ENCODE measurements around the gene CPNE1. TPM values are rescaled to one million over a fixed set of nuclear protein-coding genes. Genes with fewer than 3 reads are reported as not detected.
"Not testable (repeated sequence)": the region's sequence is repeated elsewhere in the genome, so short reads cannot be mapped to it uniquely, and the experiment has no call there.

The CPNE1 gene
- total RNA-seq, 2 donors from 2014 or later, result 69.1 to 84.1 TPM

DNA sequence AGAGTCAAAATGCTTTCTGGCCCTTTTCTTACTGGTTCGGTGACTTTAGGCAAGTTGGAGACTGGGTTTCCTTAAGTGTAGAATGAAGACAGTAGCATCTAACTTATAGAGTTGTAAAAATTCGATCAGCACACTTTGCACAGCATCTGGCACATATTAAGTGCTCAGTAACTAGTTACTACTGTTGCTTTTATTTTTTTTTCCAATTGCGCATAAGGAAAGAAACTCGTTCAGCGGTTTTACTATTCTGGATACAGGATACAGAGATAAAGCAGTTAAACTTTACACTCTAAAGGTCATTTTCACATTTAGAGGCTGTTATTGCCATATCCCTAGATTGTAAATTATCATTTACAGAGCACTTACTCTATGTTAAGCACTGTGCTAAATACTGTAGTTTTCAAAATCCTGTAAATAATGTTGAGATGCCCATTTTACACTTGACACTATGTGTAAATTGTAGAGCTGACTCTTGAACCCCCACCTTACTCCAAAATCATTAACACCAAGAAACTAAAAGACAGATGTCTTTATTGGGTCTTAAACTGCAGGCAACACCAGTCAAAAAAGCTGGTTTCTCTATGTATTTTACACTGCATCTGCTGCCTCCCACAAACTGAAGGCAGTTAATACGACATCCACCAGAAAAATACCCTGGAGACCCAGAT lies 35.4 kb upstream of the CPNE1 start:
- intact Hi-C loops (cut with DNase I), result loop anchor here (5.0 to 10.0 kb wide), 2 partner anchors 37 to 185 kb away; no protein-coding TSS in a partner anchor
- no peak for ATAC-seq

DNA sequence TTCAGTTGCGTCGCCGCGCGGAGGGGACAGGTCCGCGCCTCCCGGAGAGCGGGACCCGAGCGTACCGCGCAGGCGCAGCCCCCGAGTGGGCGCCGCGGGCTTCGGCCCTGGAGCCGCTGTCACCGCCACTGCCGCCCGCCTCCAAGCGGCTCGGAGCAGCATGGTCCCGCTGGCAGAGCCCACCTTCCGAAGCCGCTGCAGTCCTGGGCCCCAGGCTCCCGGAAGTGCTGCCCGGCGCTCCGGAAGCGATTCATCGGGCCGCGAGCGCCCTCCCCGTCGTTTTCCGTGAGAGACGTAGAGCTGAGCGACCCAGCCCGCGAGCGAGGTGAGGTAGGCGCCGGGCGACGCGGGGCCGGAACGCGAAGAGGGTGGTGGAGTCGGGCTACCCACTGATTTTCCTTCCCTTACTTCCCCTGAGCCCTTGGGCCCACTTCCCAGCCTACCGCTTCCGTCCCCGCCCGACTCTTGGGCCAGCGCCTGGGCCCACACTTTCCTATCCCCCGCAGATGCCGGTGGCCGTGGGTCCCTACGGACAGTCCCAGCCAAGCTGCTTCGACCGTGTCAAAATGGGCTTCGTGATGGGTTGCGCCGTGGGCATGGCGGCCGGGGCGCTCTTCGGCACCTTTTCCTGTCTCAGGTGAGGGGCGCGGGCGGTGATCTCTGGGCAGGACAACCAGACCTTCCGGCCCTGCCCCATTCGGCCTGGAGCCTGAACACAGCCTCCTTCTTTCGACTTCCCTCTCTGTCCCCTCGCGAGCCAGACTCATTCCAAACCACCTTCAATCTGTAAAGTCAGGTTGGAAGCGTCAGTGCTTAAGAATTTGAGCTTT lies 34.6 kb upstream of the CPNE1 start, which contains the start of the genes NFS1 and ROMO1:
TSS of gene NFS1 (minus strand) at position 226 of the 830 bp plus-strand sequence. CDS start at position 162, 64 bp downstream.
TSS of gene ROMO1 (plus strand) at position 279 of the 830 bp plus-strand sequence. CDS start at position 507, 228 bp downstream.
- intact Hi-C loops (cut with DNase I), result no loop called here
- DNase-seq, result peak; percentile 91
- peak; percentile 94 to 97 for ATAC-seq

More for the DNA sequence above, 35.4 kb upstream of the CPNE1 start:
- no peak for DNase-seq

DNA sequence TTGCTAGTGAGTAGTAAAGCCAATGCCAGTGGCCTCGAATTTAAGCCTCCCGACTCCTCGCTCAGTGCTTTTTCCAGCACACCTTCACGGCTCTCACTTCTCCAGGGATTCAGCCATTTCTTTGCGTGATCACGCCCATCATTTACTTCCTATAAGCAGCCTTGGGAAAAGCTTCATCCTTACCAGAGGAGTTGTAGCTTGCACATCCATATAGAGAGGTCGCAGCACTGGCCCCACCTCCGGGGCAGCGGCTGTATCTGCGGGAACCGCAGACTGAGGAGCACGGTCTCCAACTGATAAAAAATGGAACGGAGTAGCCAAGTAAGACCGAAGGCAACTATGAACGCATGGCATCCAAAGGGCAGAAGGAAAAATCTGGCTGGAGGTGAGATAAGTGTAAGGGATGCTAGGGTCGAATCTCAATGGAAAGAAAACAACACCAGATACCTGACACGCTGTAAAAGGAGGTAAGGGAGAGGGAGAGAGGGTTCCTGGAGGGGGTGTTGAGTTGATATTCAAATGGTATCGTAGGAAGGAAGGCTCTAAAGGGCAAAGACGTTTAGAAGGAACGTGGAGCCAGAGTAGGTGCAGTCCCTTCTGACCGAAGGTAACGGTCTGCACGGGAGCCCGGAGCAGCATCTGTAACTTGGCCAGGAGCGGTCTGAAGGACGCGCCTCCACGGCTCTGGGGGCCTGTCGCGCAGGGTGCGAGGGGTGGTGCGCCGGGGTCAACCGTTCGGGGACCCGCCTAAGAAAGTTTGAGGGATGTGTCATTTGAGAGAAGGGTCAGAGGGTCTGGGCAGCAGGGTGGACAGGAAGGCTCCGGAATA lies 33.8 kb upstream of the CPNE1 start:
- ATAC-seq (peak; percentile 42 to 53), DNase-seq (no peak)
- intact Hi-C loops (cut with DNase I), result no loop called here

DNA sequence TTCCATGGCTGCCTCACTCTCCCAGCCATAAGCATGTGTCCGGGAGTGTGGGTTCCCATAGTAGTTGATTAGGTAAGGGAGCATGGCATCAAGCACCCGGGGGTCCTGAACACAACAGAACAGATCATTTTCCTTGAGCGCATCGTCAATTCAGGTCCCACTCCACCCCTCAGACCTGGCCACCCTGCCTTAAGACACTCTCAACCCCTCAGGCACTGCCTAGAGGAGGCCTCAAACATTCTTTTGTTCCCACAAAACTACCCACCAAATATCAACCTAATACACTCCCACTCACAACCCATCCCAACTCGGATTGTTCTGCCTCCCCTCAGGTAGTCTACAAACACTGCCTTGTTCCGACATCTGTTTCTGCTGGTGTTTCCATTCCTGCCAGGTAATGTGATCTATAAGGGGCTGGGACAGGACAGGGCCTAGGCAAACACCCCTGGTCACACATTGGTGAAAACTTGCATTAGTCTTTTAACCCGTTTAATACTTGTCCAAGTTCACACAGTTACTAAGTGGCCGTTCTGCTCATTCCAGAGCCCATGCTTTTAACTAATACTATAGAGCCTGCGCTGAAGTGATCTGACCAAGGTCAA lies 33.1 kb upstream of the CPNE1 start:
- ATAC-seq (no peak), DNase-seq (no peak)
- intact Hi-C loops (cut with DNase I), result no loop called here

DNA sequence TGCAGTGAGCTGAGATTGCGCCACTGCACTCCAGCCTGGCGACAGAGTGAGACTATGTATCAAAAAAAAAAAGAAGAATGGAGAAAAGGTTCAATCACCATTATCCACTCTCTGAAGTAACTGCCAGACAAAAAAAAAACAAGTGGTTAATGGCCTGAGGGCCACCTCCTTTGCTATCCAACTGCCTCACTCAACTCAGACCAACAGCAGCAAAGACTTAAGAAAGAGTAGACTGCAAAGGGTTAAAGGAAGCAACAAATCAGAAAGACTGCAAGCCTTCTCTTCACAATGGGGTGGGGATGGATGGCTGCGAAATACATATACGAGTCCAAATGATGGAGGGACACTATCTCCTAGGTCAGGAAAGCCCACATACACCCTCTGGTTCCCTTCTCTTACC lies 31.3 kb upstream of the CPNE1 start:
- ATAC-seq, result no peak
- no peak for DNase-seq
- intact Hi-C loops (cut with DNase I), result no loop called here

DNA sequence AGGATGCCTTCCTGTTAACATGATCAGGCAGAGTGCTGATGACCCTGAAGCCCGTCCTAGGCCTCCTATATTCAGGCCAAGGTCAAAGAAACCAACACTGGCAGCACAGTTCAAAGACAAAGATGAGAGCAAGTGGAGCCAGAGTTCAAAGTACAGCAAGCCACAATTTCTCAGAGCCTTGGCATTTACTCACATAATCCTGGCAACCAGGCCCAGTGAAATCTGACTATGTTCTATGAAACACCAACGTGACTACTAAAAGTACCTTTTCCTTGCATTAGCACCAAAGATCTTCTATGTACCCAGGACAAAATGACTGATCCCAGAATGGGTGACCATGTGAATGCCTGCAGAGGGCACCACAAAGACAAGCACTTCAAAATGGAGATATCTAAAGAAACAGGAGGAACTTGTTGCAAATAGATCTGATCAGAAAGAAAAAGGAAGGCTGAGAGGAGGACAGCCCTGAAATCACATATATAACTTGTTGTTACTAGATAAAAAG lies 30.6 kb upstream of the CPNE1 start:
- ATAC-seq (no peak), DNase-seq (no peak)
- intact Hi-C loops (cut with DNase I), result no loop called here

DNA sequence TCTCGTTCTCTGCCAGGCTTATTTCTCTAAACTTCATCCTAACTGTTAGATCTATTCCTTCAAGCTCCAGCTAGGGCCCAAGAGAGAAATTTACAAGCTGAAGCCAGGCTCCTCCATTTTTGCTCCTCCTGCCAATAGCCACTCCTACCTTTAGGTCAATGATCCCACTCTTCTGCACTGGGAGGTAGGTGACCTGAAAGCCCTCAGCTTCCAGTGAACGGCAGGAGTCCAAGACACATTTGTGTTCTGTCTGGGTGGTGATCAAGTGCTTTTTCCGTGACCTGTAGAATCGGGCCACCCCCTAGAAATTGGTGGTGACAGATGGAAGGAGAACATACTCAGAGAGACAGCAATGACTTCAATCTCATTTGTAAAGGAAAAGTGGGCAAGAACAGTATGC lies 25.6 kb upstream of the CPNE1 start:
- DNase-seq (no peak), ATAC-seq (no peak)
- intact Hi-C loops (cut with DNase I), result no loop called here

DNA sequence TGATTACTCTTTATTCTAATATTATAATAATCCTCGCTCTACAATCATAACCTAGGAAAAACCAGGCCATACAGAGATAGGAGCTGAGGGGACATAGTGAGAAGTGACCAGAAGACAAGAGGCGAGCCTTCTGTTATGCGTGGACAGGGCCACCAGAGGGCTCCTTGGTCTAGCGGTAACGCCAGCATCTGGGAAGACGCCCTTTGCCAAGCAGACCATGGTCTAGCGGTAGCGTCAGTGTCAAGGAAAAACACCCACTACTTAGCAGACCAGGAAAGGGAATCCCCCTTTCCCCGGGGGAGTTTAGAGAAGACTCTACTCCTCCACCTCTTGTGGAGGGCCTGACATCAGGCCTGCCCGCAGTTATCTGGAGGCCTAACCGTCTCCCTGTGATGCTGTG lies 22.2 kb upstream of the CPNE1 start:
- ATAC-seq; intact Hi-C loops (cut with DNase I); DNase-seq: not testable (repeated sequence)

DNA sequence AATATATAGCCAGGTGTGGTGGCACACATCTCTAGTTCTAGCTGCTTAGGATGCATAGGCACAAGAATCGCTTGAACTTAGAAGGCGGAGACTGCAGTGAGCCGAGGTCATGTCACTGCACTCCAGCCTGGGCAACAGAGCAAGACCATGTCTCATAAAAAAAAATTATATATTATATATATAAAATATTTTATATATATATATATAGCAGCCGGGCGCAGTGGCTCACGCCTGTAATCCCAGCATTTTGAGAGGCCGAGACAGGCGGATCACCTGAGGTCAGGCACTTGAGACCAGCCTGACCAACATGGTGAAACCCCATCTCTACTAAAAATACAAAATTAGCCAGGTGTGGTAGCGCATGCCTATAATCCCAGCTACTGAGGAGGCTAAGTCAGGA lies 20.7 kb upstream of the CPNE1 start:
- intact Hi-C loops (cut with DNase I); ATAC-seq; DNase-seq: not testable (repeated sequence)

DNA sequence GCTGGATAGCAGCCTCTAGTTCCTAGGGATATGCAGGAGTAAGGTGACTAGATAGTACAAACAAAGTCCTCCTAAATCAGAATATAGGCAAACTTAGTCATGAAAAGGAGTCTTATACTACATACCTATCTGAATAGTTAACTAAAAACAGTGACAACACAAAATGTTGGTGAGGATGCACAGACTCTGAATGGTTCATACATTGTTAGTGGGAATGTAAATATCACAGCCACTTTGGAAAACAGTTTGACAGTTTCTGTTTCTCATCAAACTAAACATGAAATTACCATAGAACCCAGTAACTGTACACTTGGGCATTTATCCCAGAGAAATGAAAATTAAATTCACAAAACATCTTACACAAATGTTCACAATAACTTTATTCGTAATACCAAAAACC lies 17.3 kb upstream of the CPNE1 start:
- ATAC-seq (no peak), DNase-seq (no peak)
- intact Hi-C loops (cut with DNase I), result no loop called here

DNA sequence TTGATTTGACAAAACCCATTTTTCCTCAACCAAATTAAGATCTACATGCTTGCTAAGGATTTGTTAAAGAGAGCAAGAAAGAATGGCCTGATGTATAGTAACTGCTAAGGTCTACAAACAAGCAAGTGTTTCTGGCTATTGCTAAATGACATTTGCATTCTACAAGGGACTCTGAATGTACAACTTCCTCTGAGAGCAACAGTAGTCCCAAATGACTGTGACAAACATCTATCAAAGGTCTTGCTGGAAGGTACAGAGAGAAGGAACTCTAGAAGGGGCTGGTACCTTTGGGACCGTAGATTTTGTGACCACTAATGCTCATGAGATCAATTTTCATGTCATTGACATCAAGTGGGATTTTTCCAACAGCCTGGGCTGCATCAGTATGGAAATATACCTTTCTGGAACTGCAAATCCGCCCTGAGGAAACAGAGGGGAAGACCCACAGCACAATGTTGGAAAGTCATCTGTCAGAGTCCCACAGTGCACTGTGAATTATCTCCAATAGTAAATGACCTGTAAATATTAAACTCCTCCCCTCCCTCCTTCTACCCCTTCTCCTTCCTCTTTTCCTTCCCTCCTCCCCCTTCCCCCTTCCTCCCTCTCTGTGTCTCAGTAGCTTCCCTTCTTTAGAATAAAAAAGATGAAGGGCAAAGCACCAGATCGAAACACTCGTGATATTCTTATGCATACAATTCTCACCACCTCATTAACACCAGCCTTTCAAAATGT lies 15.9 kb upstream of the CPNE1 start:
- ATAC-seq (no peak), DNase-seq (no peak)
- intact Hi-C loops (cut with DNase I), result no loop called here

DNA sequence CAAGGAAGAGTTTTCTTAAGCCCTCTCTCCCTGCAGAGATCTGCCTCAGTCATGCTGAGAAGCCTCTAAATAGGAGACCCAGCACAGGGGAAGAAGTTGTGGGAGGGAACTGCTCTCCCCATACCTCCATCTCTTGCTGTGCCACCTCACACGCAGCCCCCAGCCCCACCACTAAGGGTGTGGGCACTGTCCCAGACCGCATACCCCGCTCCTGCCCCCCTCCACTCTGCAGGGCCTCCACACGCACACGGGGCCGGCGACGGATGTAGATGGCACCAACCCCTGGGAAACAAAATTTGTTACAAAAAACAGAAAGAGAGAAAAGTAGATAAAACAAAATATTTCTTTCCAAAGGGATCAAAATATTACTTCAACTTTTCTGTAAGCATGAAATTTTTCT lies 10.2 kb upstream of the CPNE1 start:
- intact Hi-C loops (cut with DNase I), result no loop called here
- DNase-seq, result no peak
- ATAC-seq, result no peak

DNA sequence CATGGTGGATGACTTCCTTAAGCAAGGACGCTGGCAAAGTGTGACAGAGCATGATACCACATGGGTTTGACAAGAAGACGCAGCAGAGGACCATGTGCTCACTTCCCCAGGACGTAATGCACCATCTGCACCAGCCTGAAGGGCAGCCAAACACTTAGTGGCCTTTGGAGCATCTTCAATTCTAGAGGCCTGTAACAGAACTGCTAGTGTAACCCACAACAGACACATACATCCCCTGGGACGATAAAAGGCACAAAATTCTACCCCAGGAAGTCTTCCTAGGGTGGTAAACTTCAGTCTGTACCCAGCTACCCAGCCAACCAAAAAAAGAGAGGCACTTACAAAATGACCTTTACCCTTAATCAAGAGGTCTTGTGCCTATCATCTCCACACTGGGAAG lies 9.2 kb upstream of the CPNE1 start:
- intact Hi-C loops (cut with DNase I), result no loop called here
- DNase-seq (no peak), ATAC-seq (no peak)

DNA sequence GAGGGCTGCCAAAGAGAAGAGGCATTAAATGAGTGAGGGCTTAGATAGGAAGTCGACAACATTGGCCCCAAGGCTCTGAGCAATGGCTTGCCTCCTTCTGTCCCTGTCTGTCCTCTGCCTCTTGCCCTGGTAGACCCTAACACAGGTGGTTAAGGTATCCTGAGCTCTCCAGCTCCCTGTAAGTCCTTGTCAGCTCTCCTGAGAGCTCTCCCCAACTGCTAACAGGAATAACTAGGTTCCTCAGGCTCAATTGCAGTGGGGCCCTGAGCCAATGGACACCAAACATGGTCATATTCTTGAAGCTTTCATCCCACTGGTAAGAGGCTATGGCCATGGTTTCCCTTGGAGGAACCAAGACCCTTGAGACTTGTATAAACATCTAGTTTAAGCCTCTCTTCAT lies 5.0 kb upstream of the CPNE1 start:
- no peak for DNase-seq
- ATAC-seq, result no peak
- intact Hi-C loops (cut with DNase I), result no loop called here

DNA sequence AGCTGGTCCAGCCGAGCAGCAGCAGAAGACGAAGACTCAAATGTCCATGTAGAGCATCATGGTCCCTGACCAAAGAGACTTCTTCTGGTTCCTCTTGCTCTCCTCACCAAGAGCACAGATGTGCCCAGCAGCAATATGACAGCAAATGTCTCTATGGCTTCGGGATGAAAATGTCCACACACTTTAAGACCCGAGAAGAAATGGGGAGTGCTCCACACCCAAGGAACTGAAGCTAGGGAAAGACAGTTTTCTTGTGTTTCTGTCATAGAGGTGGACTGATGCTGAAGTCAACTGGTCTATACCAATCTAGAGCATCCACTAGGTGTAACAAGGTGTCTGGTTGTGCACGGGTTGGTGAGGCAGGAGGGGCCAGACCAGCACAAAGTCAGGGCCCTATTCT lies 4.5 kb upstream of the CPNE1 start:
- DNase-seq (no peak), ATAC-seq (no peak)
- intact Hi-C loops (cut with DNase I), result no loop called here

DNA sequence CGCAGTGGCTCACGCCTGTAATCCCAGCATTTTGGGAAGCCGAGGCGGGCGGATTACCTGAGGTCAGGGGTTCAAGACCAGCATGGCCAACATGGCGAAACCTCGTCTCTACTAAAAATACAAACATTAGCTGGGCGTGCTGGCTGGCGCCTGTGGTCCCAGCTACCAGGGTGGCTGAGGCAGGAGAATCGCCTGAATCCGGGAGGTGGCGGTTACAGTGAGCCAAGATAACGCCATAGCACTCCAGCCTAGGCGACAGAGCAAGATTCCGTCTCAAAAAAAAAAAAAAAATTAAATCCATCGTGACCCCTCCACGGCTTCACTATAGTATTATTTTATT lies 1.2 kb upstream of the CPNE1 start:
- intact Hi-C loops (cut with DNase I), result no loop called here
- no peak for ATAC-seq

DNA sequence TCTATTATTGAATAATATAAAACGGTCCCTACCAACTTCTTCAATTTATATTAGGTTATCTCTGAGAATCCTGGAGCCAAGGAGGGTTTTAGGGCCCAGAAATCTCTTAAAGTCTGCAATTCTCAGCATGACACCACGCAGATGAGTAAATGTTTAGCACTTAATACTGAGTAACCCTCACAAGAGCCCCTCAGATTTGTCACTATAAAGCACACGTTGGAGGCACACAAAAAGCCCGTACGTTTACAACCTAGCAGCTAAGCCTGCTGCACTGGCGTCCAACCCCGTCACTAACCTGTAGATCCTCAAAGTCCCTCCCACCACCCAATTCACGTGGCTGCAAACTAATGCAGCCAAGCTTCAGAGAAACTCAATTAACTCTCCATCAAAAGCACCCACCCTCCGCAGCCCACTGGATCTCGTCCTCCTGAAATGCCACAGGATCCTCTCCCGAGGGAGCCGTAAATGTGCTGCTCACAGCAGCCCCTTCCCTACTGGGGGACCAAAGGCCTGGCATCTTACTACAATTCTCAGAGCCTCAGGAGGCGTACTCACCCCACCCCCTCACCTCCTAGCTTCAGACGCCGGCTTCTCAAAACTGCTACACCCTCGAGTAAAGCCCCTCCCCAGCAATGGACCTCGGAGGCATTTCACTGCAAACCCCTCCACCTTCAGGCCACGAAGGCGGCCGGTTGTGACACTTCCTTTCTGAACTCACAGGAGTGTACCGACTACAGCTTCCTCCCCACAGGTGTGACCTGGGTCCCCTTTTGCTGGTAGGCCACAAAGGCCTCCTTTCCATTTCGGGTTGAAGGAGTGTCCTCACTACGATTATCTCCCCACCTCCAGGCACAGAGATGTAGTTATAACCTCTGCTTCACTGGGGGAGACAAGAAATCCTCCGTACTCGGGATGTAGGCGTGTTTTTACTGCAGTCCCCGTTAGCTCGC lies 909 bp downstream of the CPNE1 start:
- intact Hi-C loops (cut with DNase I), result loop anchor here in 1 of 2 donors (5.0 kb wide), 1 partner anchor 46 kb away; the partner anchor contains the start of gene SPAG4
- ATAC-seq, result peak; percentile 26 to 33
- DNase-seq, result no peak

More for the DNA sequence above, 1.2 kb upstream of the CPNE1 start:
- no peak for DNase-seq
